Spleen (tissue), 13 donors: ENCODE results near the gene GFPT2. TPM values are rescaled to one million over a fixed set of nuclear protein-coding genes. Genes with fewer than 3 reads are reported as not detected.
A peak's percentile ranks its signal among the peaks of the same experiment; 100 is the strongest.

Experiments used
- DNase-seq: peaks from one replicate; pipeline ENCODE4 v3.0.0-alpha.2; 2020
- H3K27ac ChIP-seq, 8 donors: fragments of 200-600 bp; sonication (generic) in 7 of 8; 1 replicate in 4 of 8; 2 replicates in 4 of 8; pipeline versions ENCODE4 v1.5.0 to v1.8.0; 2016 to 2021; ENCODE audit warnings: inconsistent platforms in 4 of 8, mild to moderate bottlenecking in 4 of 8, moderate library complexity in 1 of 8
- H3K27me3 ChIP-seq, 7 donors: fragments of 200-600 bp; sonication (generic) in 6 of 7; replicated peaks in 1 of 7; 1 replicate in 4 of 7; 2 replicates in 3 of 7; pipeline versions ENCODE4 v1.5.0 to v1.8.0; 2016 to 2021; ENCODE audit warnings: inconsistent platforms in 3 of 7, mild to moderate bottlenecking in 1 of 7
- H3K36me3 ChIP-seq, 6 donors: fragments of 200-600 bp; sonication (generic) in 5 of 6; 1 replicate in 4 of 6; 2 replicates in 2 of 6; pipeline versions ENCODE4 v1.5.0 to v1.8.0; 2016 to 2021; ENCODE audit warnings: inconsistent platforms in 2 of 6
- H3K4me1 ChIP-seq, 6 donors: fragments of 200-600 bp; sonication (generic) in 5 of 6; 1 replicate in 3 of 6; 2 replicates in 3 of 6; pipeline versions ENCODE4 v1.5.0 to v1.8.0; 2016 to 2021; ENCODE audit warnings: inconsistent platforms in 3 of 6
- H3K4me3 ChIP-seq, 8 donors: fragments of 200-600 bp; sonication (generic) in 7 of 8; 1 replicate in 4 of 8; 2 replicates in 4 of 8; pipeline versions ENCODE4 v1.5.0 to v1.8.0; 2016 to 2021; ENCODE audit warnings: inconsistent platforms in 4 of 8, mild to moderate bottlenecking in 4 of 8, moderate library complexity in 2 of 8
- H3K9me3 ChIP-seq, 8 donors: fragments of 200-600 bp; sonication (generic) in 7 of 8; 1 replicate in 4 of 8; 2 replicates in 4 of 8; pipeline versions ENCODE4 v1.5.0 to v1.8.0; 2016 to 2021; ENCODE audit warnings: inconsistent platforms in 4 of 8
- POLR2A ChIP-seq, 3 donors: fragments of 450-650 bp; IDR thresholded peaks; one replicate each; pipeline ENCODE4 v1.5.1; 2017; ENCODE audit warnings: antibody characterized with exemption in 3 of 3, mild to moderate bottlenecking in 1 of 3
- POLR2AphosphoS5 ChIP-seq, 3 donors: sonication (generic); formaldehyde crosslinking; IDR thresholded peaks; one replicate each; pipeline ENCODE4 v1.5.1; 2017; ENCODE audit warnings: antibody characterized with exemption in 3 of 3
- WGBS, 5 donors: extraction: QIAGEN DNeasy Blood & Tissue Kit in 3 of 5; methylation state at CpG; one replicate each; pipeline versions ENCODE4 v1.1.5 to v1.1.7; 2013 to 2018; 5-methylcytosine and 5-hydroxymethylcytosine counted together
- intact Hi-C: fragments of 100-400 bp; cut with DNase I; formaldehyde crosslinking; loops from one replicate; pipeline ENCODE4 v1.15.0; 2023; ENCODE audit warnings: low total_unique reads
- long read RNA-seq, 2 donors: transcript quantifications; one replicate each; lab custom pipeline, GENCODE V29; 2026
- polyA plus RNA-seq, 3 donors: library from polyadenylated mRNA; stranded (reverse); fragments of 200-250 nt; gene quantifications; one replicate each; pipeline ENCODE4 v1.2.1, GENCODE V29; 2013
- total RNA-seq, 7 donors: library from RNA; depleted of rRNA in 3 of 7; stranded (reverse); fragments of >200 nt in 3 of 7; fragmentation: NEBNext Ultra II Directional in 4 of 7; extraction: Animal tissue kit (Norgen Biotek cat#: 25700) in 4 of 7; gene quantifications; one replicate each; pipeline versions ENCODE4 v1.1.0 to v1.2.1, GENCODE V29; 2016 to 2021
- TF ChIP-seq, protein P1 (sequence below), 11 experiments: fragments of 200-600 bp in 7 of 11; fragments of 450-650 bp in 4 of 11; sonication (generic) in 4 of 11; IDR thresholded peaks in 8 of 11; conservative IDR thresholded peaks in 3 of 11; 1 replicate in 7 of 11; 2 replicates in 4 of 11; pipeline versions ENCODE4 v1.4.0 to v1.8.0; 2016 to 2021; ENCODE audit warnings: antibody characterized with exemption in 11 of 11, inconsistent platforms in 4 of 11, mild to moderate bottlenecking in 1 of 11
- donor health status: healthy with polysubstance abuse.
- donor health status: DM: no; HTN: no; CAD: no; lungs with moderate emphysema.
- donor health status: DM: no; HTN: no; CAD: no.
- donor health status: Bipolar disorder and iron deficiency.
- donor health status: healthy.
- donor health status: DM: no; HTN: no; CAD: no.
- donor health status: DM: yes; HTN: yes; CAD: no.

The GFPT2 gene
- total RNA-seq (1 to 10 TPM; 1.2 to 4.7 (median 2.0) TPM), polyA plus RNA-seq (1 to 10 TPM; 1.2 to 1.5 (median 1.5) TPM)
- long read RNA-seq, donor 1, result 0 reads
- long read RNA-seq, donor 2, result 0 reads

DNA sequence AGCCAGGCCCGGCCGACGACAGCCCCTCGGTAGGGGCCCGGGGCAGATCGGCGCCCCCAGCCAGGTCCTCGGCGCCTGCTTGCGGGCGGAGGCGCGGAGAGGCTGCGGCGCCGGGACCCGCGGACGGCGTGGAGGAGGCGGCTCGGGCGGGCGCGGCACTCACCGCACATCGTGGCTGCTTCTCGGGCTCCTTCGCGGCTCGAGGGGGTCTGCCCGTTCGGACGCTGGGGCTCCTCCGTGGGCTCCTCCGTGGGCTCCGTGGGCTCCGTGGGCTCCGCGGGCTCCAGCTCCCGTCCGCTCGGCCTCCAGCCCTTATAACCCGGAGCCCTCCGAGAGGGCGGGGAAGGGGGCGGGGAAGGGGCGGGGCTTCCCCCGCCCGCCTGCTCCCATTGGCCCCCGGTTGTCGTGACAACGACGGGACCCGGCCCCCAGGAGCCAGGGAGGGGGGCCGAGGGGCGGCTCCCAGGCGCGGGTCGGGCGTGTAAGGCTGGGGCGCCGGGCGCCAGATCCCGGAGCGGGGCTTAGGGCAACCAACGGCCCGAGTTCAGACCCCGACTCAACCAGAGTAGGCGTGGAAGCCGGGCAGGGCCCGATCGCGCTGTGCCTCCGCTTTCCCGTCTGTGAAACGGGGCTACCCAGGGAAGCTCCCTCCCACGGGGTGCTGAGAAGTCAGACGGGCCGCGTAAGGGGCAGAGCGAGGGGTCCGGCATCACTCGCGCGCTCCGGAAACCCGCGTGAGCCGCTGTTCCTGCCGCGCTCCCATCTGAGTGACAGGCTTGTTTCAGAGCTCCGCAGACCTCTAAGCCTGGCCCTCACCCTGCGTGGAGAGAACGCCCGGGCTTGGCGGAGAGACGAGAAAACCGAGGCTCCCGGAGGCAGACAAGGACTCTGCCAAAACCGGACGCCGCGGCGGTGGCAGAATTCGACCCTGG, at the start of gene GFPT2:
TSS of gene GFPT2 (minus strand) at position 289 of the 932 bp plus-strand sequence. CDS start at position 170, 119 bp downstream.
- peaks cover 3 to 79% (median 41%) of the 10 kb centered on the region in 7 donors for H3K27me3 ChIP-seq
- intact Hi-C loops, result no loop called here

DNA sequence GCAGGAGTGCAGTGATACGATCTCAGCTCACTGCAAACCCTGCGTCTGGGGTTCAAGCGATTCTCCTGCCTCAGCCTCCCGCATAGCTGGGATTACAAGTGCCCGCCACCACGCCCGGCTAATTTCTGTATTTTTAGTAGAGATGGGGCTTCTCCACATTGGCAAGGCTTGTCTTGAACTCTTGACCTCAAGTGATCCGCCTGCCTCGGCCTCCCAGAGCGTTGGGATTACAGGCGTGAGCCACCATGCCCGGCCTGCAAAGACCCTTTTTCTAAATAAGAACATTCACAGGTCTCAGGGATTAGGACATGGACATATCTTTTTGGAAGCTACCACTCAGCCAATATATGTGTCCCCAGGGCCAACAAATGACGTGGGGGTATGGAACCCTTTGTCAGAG, 49.6 kb upstream of the GFPT2 start:
- intact Hi-C loops, result no loop called here
- no peak for DNase-seq
- Histone ChIP-seq H3K4me3 (no peak overlapping the region), H3K4me1 (no peaks in the 10 kb centered on the region), H3K9me3 (peaks cover 0 to 18% (median 0%) of the 10 kb centered on the region in 8 donors), H3K27me3 (peaks cover 0 to 20% (median 0%) of the 10 kb centered on the region in 7 donors), H3K36me3 (no peaks in the 10 kb centered on the region), H3K27ac (no peak overlapping the region)
- WGBS, 5 donors, result 92 to 97% (median 94%) methylated on average over 13 of the region's 13 CpGs
- TF ChIP-seq POLR2AphosphoS5 (IDR thresholded peaks at IDR 0.05), result no peak
- TF ChIP-seq, protein P1, sequence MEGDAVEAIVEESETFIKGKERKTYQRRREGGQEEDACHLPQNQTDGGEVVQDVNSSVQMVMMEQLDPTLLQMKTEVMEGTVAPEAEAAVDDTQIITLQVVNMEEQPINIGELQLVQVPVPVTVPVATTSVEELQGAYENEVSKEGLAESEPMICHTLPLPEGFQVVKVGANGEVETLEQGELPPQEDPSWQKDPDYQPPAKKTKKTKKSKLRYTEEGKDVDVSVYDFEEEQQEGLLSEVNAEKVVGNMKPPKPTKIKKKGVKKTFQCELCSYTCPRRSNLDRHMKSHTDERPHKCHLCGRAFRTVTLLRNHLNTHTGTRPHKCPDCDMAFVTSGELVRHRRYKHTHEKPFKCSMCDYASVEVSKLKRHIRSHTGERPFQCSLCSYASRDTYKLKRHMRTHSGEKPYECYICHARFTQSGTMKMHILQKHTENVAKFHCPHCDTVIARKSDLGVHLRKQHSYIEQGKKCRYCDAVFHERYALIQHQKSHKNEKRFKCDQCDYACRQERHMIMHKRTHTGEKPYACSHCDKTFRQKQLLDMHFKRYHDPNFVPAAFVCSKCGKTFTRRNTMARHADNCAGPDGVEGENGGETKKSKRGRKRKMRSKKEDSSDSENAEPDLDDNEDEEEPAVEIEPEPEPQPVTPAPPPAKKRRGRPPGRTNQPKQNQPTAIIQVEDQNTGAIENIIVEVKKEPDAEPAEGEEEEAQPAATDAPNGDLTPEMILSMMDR (IDR thresholded peaks at IDR 0.05 in 8 of 11, conservative IDR thresholded peaks at IDR 0.05 in 3 of 11), result no peak
- no peak for TF ChIP-seq POLR2A (IDR thresholded peaks at IDR 0.05)

More for the DNA sequence above, at the start of gene GFPT2:
- TF ChIP-seq POLR2AphosphoS5 (IDR thresholded peaks at IDR 0.05) (peak; percentile 5 to 57 (median 24)), POLR2A (IDR thresholded peaks at IDR 0.05) (no peak)
- TF ChIP-seq, protein P1 (IDR thresholded peaks at IDR 0.05 in 8 of 11, conservative IDR thresholded peaks at IDR 0.05 in 3 of 11), result no peak
- Histone ChIP-seq H3K4me3 (peak within 1 kb of the TSS; percentile 57 to 89 (median 70)), H3K27ac (peak within 1 kb of the TSS in 3 of 8 donors; percentile 40 to 52 (median 48)), H3K4me1 (peaks cover 7 to 31% (median 21%) of the 10 kb centered on the region in 6 donors), H3K36me3 (no peaks in the 10 kb centered on the region), H3K9me3 (peaks cover 0 to 1% (median 0%) of the 10 kb centered on the region in 8 donors)
- DNase-seq, result peak; percentile 89
- WGBS, 5 donors, result 0 to 2% (median 1%) methylated on average over 33 to 106 of the region's 106 CpGs

DNA sequence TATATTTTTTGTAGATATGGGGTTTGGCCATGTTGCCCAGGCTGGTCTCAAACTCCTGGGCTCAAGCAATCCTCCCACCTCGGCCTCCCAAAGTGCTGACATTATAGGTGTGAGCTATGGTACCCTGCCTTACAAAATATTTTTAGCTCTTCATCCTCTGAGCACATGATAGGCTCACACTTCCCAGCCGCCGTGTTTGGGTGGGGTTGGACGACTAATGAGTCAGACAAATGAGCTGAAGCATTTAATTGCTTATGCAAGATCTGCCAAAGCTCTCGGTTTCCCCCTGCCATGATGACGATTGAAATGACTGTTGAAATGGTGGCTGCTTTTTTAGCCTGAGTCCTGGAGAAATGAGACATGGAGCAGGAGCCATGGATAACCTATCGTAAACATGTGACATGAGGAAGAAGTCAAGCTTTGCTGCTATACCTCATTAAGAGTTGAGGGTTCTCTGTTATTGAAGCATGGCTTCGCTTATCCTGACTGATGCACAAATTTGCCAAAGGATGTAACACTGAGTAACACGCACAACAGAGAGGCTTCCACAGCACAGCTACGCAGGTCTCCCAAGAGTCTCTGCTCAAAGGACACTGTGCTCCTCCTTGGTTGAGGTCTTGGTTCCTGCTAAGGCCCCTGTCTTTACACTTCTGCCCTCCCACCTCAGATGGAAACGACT, 48.2 kb upstream of the GFPT2 start:
- no peak for DNase-seq
- TF ChIP-seq, protein P1 (IDR thresholded peaks at IDR 0.05 in 8 of 11, conservative IDR thresholded peaks at IDR 0.05 in 3 of 11), result no peak
- TF ChIP-seq POLR2AphosphoS5 (IDR thresholded peaks at IDR 0.05) (no peak), POLR2A (IDR thresholded peaks at IDR 0.05) (no peak)
- intact Hi-C loops, result no loop called here
- Histone ChIP-seq H3K9me3 (peaks cover 0 to 18% (median 0%) of the 10 kb centered on the region in 8 donors), H3K4me1 (no peaks in the 10 kb centered on the region), H3K27me3 (peaks cover 0 to 20% (median 0%) of the 10 kb centered on the region in 7 donors), H3K27ac (no peak overlapping the region), H3K36me3 (no peaks in the 10 kb centered on the region), H3K4me3 (no peak overlapping the region)
- WGBS, 5 donors, result 83 to 92% (median 89%) methylated on average over 11 of the region's 11 CpGs
